GM23338 (cell line): Measurements from ENCODE around the gene SAMD4A.

ENCODE experiments used
- CTCF ChIP-seq, 2 experiments: fragments of 200-600 bp in 1 of 2; sonication (generic) in 1 of 2; conservative IDR thresholded peaks; 2 replicates each; pipeline versions ENCODE4 v1.5.1 to v1.6.1; 2016 to 2017; ENCODE audit warnings: antibody characterized with exemption in 2 of 2, low read depth in 2 of 2, mild to moderate bottlenecking in 2 of 2, moderate library complexity in 1 of 2
- EZH2phosphoT487 ChIP-seq: fragments of 200-600 bp; sonication (generic); IDR thresholded peaks from one replicate; pipeline ENCODE4 v1.8.1; 2018; ENCODE audit warnings: antibody characterized with exemption; ENCODE audit not compliant: unreplicated experiment
- JUNB ChIP-seq: IDR thresholded peaks from one replicate; pipeline ENCODE4 v1.6.1; 2016; ENCODE audit warnings: antibody characterized with exemption; ENCODE audit not compliant: unreplicated experiment
- NANOG ChIP-seq: IDR thresholded peaks from 2 replicates; pipeline ENCODE4 v1.6.1; 2016; ENCODE audit warnings: antibody characterized with exemption, borderline replicate concordance
- POLR2AphosphoS5 ChIP-seq: IDR thresholded peaks from 2 replicates; pipeline ENCODE4 v1.6.1; 2016; ENCODE audit warnings: antibody characterized with exemption, low read depth

- TF ChIP-seq JUNB (no peak), CTCF (conservative IDR thresholded peaks at IDR 0.05; ENCODE audit: low read depth in 2 of 2) (no peak), POLR2AphosphoS5 (no peak), NANOG (no peak), EZH2phosphoT487 (no peak)
These were observed 4.6 kb upstream of the SAMD4A start for GRCh38 chr14:54562334-54562733.
